VCaP (cell line): ENCODE measurements around the gene PPM1A.

Source experiments
- H3K27ac ChIP-seq: fragments of 450-650 bp; 2 replicates; pipeline ENCODE4 v1.5.1; 2017
- TF ChIP-seq, protein P1 (sequence below): fragments of 450-650 bp; conservative IDR thresholded peaks from 2 replicates; pipeline ENCODE4 v1.5.1; 2017; ENCODE audit warnings: mild to moderate bottlenecking, moderate library complexity

PPM1A gene

DNA sequence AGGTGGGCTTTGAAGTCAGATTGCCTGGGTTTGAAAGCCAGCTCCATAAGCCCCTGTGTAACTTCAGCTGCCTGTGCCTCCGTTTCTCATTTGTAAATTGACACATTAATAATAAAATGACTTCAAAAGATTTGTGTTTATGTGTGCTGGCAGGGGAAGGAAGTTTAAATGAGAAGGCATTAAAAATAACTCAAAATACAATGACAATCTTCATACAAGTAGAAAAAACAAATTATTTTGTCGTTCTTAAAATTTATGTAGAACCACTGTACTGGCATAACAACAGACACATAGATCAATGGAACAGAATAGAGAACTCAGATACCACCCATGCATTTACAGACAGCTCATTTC lies 83.0 kb downstream of the PPM1A start:
- TF ChIP-seq, protein P1, sequence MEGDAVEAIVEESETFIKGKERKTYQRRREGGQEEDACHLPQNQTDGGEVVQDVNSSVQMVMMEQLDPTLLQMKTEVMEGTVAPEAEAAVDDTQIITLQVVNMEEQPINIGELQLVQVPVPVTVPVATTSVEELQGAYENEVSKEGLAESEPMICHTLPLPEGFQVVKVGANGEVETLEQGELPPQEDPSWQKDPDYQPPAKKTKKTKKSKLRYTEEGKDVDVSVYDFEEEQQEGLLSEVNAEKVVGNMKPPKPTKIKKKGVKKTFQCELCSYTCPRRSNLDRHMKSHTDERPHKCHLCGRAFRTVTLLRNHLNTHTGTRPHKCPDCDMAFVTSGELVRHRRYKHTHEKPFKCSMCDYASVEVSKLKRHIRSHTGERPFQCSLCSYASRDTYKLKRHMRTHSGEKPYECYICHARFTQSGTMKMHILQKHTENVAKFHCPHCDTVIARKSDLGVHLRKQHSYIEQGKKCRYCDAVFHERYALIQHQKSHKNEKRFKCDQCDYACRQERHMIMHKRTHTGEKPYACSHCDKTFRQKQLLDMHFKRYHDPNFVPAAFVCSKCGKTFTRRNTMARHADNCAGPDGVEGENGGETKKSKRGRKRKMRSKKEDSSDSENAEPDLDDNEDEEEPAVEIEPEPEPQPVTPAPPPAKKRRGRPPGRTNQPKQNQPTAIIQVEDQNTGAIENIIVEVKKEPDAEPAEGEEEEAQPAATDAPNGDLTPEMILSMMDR, result peak; percentile 20; the same call in 1 of the 2 replicates
- H3K27ac ChIP-seq, result no peak overlapping the region

DNA sequence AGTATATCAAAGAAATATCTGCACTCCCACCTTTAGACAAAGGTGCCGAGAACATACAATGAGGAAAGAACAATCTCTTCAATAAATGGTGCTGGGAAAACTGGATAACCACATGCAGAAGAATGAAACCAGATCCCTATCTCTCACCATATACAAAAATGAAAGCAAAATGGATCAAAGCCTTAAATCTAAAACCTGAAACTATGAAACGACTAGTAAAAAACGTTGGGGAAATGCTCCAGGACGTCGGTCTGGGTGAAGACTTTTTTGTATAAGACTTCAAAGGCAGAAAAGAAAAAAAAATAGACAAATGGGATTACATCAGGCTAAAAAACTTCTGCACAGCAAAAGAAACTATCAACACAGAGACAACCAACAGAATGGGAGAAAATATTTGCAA lies 83.8 kb downstream of the PPM1A start:
- TF ChIP-seq, protein P1, result no peak
- H3K27ac ChIP-seq, result no peak overlapping the region

DNA sequence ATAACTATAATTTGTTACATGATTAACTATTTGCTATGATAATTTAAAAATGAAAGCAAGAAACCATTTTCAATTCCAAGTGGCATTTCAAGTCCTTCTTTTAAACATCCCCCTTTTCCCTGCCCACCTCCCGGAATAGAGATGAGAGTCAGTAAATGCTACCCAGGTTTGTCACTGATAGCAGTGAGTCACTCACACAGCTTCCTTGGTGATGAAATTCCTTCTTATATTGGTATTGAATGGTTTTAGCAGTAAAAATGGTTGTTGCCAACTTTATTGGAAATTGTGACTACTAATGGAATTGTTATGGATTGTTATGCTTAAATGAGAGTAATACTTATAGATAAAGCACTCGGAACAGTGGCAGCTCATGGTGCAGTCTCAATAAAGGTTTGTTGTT lies 90.5 kb downstream of the PPM1A start:
- H3K27ac ChIP-seq, result no peak overlapping the region
- TF ChIP-seq, protein P1, result no peak

DNA sequence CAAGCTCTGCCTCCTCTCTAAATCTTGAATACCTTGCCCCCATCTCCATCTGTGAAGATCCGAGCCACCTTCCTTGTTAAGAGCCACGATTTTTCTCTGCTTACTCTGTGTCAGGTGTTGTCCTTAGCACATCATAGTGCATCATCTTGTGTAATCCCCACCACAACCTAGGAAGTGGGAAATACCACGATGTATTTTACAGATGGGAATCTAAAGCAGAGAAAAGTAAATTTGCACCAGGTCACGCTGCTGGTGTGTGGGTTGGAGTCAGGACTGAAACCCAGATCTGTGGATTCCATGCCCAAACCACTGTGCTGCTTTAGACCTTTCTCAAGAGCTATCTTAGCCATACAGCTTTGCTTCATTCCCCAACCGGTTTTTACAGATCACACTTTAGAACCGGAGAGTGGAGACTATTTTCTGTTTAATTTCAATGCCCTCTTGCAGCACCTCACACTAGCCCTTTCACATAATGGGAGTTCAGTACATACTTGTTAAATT lies 94.6 kb downstream of the PPM1A start:
- H3K27ac ChIP-seq, result no peak overlapping the region
- TF ChIP-seq, protein P1, result no peak

DNA sequence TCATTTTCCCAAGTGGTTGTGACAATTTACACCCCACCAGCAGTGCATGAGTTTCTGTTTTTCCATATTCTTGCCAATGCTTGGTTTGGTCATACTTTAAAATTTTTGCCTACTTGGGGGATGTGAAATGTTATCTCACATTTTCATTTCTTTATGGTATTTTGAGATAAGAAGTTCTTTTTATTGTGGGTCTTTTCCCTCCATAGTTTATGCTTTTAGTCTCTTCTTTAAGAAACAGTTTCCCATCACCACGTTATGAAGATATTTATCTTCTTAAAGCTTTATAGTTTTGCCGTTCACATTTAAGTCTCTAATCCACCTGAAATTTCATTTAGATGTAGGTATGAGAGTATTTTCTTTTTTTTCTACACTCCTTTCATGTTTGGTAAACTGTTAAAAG lies 95.7 kb downstream of the PPM1A start:
- H3K27ac ChIP-seq, result no peak overlapping the region
- TF ChIP-seq, protein P1, result no peak

DNA sequence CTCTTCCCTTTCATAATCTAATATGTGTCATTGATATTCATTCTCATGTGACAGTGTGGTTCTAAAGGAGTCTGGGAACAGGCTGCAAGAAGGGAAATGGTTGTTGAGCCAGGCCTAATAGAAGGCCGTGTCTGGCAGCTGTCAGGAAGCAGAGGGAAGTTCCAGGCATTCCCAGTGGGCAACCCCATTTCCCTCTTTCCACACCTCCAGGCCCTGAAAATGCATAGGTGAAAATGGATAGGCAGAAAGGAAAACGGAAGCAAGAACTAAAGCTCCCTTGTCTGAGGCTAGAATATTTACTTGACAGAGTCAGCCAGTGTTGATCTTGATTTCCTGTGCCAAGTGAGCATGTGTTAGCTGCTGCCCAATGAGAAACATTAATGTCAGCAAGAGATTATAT lies 97.7 kb downstream of the PPM1A start:
- TF ChIP-seq, protein P1, result no peak
- H3K27ac ChIP-seq, result no peak overlapping the region

DNA sequence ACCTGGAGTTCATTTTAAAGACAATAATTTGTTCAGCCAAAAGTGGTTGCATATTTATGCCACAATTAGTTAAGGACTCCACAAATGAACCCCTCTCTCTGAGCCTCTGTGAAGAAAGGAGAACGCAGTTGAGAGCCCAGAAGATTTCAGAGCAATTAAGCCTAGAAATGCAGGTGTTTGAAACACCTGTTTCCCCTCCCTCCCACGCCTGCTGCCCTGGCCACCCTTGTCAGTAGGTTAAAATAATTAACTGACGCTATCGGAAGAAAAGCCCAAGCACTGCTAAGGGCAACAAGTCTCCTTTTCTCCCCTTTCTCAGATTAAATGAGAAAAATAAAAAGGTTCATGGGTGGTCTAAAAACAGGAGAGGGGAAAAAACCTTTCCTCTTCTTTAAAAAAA lies 99.2 kb downstream of the PPM1A start:
- H3K27ac ChIP-seq, result no peak overlapping the region

More for the DNA sequence above, 99.2 kb downstream of the PPM1A start:
- TF ChIP-seq, protein P1, result no peak
